ENCODE results near the gene METTL8. TPM values are rescaled to one million over a fixed set of nuclear protein-coding genes. Genes with fewer than 3 reads are reported as not detected.
"Not testable (repeated sequence)": the region's sequence is repeated elsewhere in the genome, so short reads cannot be mapped to it uniquely, and the experiment has no call there.

The METTL8 gene
- total RNA-seq, 4 donors from 2014 or later, result 10.6 to 13.7 (median 13.2) TPM

DNA sequence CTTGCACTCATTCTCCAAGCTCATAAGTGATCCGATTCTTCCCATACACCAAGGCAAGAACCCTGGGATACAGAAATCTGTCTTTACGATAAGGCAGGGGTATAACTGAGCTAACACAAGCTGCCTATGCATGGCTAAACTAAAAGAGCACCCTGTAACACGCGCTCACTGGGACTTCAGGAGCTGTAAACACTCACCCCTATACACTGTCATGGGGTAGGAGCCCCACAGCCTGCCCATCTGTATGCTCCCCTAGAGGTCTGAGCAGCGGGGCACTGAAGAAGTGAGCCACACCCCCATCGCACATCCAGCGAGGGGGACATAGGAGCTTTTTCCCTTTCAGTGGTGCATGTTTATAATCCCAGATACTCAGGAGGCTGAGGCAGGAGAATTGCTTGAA, 46.7 kb downstream of the METTL8 start:
- intact Hi-C loops (cut with DNase I), result no loop called here
- WGBS, 2 donors, result 87 to 93% methylated on average over 7 of the region's 7 CpGs
- no peaks in the 10 kb centered on the region for H3K27me3 ChIP-seq
- H3K4me3 ChIP-seq (replicated peaks in 1 of 3), result no peak overlapping the region
- TF ChIP-seq, protein P1, sequence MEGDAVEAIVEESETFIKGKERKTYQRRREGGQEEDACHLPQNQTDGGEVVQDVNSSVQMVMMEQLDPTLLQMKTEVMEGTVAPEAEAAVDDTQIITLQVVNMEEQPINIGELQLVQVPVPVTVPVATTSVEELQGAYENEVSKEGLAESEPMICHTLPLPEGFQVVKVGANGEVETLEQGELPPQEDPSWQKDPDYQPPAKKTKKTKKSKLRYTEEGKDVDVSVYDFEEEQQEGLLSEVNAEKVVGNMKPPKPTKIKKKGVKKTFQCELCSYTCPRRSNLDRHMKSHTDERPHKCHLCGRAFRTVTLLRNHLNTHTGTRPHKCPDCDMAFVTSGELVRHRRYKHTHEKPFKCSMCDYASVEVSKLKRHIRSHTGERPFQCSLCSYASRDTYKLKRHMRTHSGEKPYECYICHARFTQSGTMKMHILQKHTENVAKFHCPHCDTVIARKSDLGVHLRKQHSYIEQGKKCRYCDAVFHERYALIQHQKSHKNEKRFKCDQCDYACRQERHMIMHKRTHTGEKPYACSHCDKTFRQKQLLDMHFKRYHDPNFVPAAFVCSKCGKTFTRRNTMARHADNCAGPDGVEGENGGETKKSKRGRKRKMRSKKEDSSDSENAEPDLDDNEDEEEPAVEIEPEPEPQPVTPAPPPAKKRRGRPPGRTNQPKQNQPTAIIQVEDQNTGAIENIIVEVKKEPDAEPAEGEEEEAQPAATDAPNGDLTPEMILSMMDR (IDR thresholded peaks at IDR 0.05), result no peak
- TF ChIP-seq POLR2A (IDR thresholded peaks at IDR 0.05), result no peak
- H3K36me3 ChIP-seq, result no peaks in the 10 kb centered on the region
- H3K27ac ChIP-seq, result peak overlapping the region in 1 of 3 donors; percentile 38
- no peak for DNase-seq
- H3K9me3 ChIP-seq, result no peaks in the 10 kb centered on the region
- peaks cover 4 to 11% of the 10 kb centered on the region in 2 donors for H3K4me1 ChIP-seq

DNA sequence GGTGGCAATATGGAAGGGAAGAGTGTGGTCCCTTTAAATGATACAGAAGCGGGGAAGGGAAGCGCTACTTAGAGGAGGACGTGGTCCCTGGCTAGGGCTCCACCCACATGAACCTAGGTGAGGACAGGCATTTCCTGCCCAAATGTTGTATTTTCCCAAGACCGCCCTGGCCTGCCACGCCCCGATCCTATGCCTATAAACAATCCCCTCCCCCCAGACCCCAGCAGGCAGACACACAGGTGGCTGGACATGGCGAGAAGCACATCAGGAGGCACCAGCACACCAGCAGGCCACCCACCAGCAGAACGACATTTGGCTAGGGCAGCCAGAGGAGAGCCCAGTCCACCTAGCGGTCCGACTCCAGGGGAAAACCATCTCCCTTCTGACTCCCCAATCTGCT, 47.2 kb downstream of the METTL8 start:
- Histone ChIP-seq H3K36me3 (no peaks in the 10 kb centered on the region), H3K27ac (peak overlapping the region in 2 of 3 donors; percentile 13 to 38), H3K9me3 (no peaks in the 10 kb centered on the region), H3K4me1 (peaks cover 4 to 11% of the 10 kb centered on the region in 2 donors), H3K27me3 (no peaks in the 10 kb centered on the region), H3K4me3 (replicated peaks in 1 of 3) (no peak overlapping the region)
- TF ChIP-seq, protein P1 (IDR thresholded peaks at IDR 0.05), result no peak
- no peak for TF ChIP-seq POLR2A (IDR thresholded peaks at IDR 0.05)
- intact Hi-C loops (cut with DNase I), result no loop called here
- WGBS, 2 donors, result 90 to 95% methylated on average over 9 to 10 of the region's 10 CpGs
- DNase-seq, result peak; percentile 6 to 18

- Histone ChIP-seq H3K4me3 (replicated peaks in 1 of 3) (no peak overlapping the region), H3K36me3 (no peaks in the 10 kb centered on the region), H3K27me3 (no peaks in the 10 kb centered on the region), H3K4me1 (peaks cover 4 to 11% of the 10 kb centered on the region in 2 donors), H3K27ac (no peak overlapping the region), H3K9me3 (no peaks in the 10 kb centered on the region)
- DNase-seq, result no peak
- intact Hi-C loops (cut with DNase I), result no loop called here
- WGBS, 2 donors, result 67 to 72% methylated on average over 1 of the region's 1 CpG
- TF ChIP-seq, protein P1 (IDR thresholded peaks at IDR 0.05), result no peak
- TF ChIP-seq POLR2A (IDR thresholded peaks at IDR 0.05), result no peak
These were observed 50.7 kb downstream of the METTL8 start for GRCh38 chr2:171383134-171383533.

GRCh38 chr2:171382175-171382574, 51.6 kb downstream of the METTL8 start:
- H3K4me3 ChIP-seq (replicated peaks in 1 of 3); H3K9me3 ChIP-seq; DNase-seq; H3K27me3 ChIP-seq; H3K27ac ChIP-seq; H3K36me3 ChIP-seq; intact Hi-C loops (cut with DNase I): not testable (repeated sequence)
- WGBS, 2 donors, result 93 to 100% methylated on average over 1 of the region's 1 CpG
- H3K4me1 ChIP-seq, result peaks cover 4 to 11% of the 10 kb centered on the region in 2 donors

GRCh38 chr2:171377852-171378251, 55.9 kb downstream of the METTL8 start:
- H3K27me3 ChIP-seq; H3K9me3 ChIP-seq; H3K36me3 ChIP-seq; H3K27ac ChIP-seq; H3K4me1 ChIP-seq; intact Hi-C loops (cut with DNase I); H3K4me3 ChIP-seq (replicated peaks in 1 of 3); DNase-seq: not testable (repeated sequence)

DNA sequence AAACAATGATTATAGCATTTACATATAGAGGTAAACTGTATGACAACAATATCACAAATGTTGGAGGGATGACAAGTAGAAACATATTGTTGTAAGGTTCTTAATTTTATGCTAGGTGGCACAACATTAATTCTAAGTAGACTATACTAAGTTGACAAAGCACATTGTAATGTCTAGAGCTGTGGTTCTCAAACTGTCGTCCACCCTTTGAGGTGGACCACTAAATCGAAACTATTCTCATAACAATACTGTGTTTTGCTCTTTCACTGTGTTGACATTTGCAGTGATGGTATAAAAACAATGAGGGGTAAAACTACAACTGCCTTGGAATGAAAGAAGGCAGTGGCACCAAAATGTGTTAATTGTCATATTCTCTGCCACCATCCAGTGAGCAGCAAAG, 66.1 kb downstream of the METTL8 start:
- WGBS, 2 donors, result 84 to 91% methylated on average over 2 of the region's 2 CpGs
- intact Hi-C loops (cut with DNase I), result no loop called here
- H3K27ac ChIP-seq, result no peak overlapping the region
- H3K4me1 ChIP-seq, result no peaks in the 10 kb centered on the region
- no peaks in the 10 kb centered on the region for H3K36me3 ChIP-seq
- no peaks in the 10 kb centered on the region for H3K27me3 ChIP-seq
- TF ChIP-seq, protein P1 (IDR thresholded peaks at IDR 0.05), result no peak
- no peak for TF ChIP-seq POLR2A (IDR thresholded peaks at IDR 0.05)
- no peaks in the 10 kb centered on the region for H3K9me3 ChIP-seq
- H3K4me3 ChIP-seq (replicated peaks in 1 of 3), result no peak overlapping the region
- no peak for DNase-seq

Measured in thyroid gland (tissue), 4 donors.